PC-9 (cell line): ENCODE data around the gene ZNF41. TPM values are rescaled to one million over a fixed set of nuclear protein-coding genes. Genes with fewer than 3 reads are reported as not detected.

Experiments used
- BruUV-seq: library from RNA; stranded (reverse); fragments of 400-500 nt; replicated peaks from 2 replicates; lab custom pipeline; 2021; lab: Mats Ljungman, UMichigan
- CTCF ChIA-PET: fragments of 300-600 bp; sonication (Branson Sonifier 250); formaldehyde crosslinking; loops from one replicate; lab custom pipeline; 2022; ENCODE audit warnings: antibody characterized with exemption; lab: Charles Lee
- POLR2A ChIA-PET: fragments of 300-600 bp; sonication (Branson Sonifier 250); formaldehyde crosslinking; loops from one replicate; lab custom pipeline; 2022; ENCODE audit warnings: antibody characterized with exemption; ENCODE audit not compliant: unreplicated experiment; lab: Charles Lee
- DNase-seq, 2 experiments: peaks; one replicate each; pipeline versions ENCODE4 v3.0.0 to v3.0.0-alpha.2; 2015 to 2022; ENCODE audit warnings: mixed read lengths in 1 of 2
- H2AFZ ChIP-seq: fragments of 200-600 bp; sonication (generic); 2 replicates; pipeline ENCODE4 v1.8.1; 2017; ENCODE audit warnings: antibody characterized with exemption
- H3F3A ChIP-seq: fragments of 200-600 bp; sonication (generic); 2 replicates; pipeline ENCODE4 v1.8.1; 2017; ENCODE audit warnings: antibody characterized with exemption, mild to moderate bottlenecking, low read depth; ENCODE audit not compliant: insufficient read depth
- H3K27ac ChIP-seq: fragments of 200-600 bp; sonication (generic); 2 replicates; pipeline ENCODE4 v1.6.1; 2016; ENCODE audit warnings: mixed run types
- H3K27me3 ChIP-seq: fragments of 200-600 bp; sonication (generic); 2 replicates; pipeline ENCODE4 v1.6.1; 2016; ENCODE audit warnings: low read depth, mixed run types; ENCODE audit not compliant: insufficient read depth
- H3K36me3 ChIP-seq: fragments of 200-600 bp; sonication (generic); 2 replicates; pipeline ENCODE4 v1.6.1; 2016; ENCODE audit warnings: low read depth, mixed run types
- H3K4me1 ChIP-seq: fragments of 200-600 bp; sonication (generic); replicated peaks from 2 replicates; pipeline ENCODE4 v1.6.1; 2016; ENCODE audit warnings: mixed run types; ENCODE audit not compliant: insufficient read depth
- H3K4me2 ChIP-seq: fragments of 200-600 bp; sonication (generic); 2 replicates; pipeline ENCODE4 v1.6.1; 2017; ENCODE audit warnings: mixed run types
- H3K4me3 ChIP-seq: fragments of 200-600 bp; sonication (generic); 2 replicates; pipeline ENCODE4 v1.6.1; 2016; ENCODE audit warnings: mixed run types
- H3K79me2 ChIP-seq: fragments of 200-600 bp; sonication (generic); 2 replicates; pipeline ENCODE4 v1.6.1; 2017; ENCODE audit warnings: low read depth, mixed run types
- H3K9me2 ChIP-seq: fragments of 200-600 bp; sonication (generic); 2 replicates; pipeline ENCODE4 v1.8.1; 2017; ENCODE audit warnings: mild to moderate bottlenecking; ENCODE audit not compliant: insufficient read depth
- H3K9me3 ChIP-seq: fragments of 200-600 bp; sonication (generic); 2 replicates; pipeline ENCODE4 v1.8.1; 2016; ENCODE audit warnings: low read depth; ENCODE audit not compliant: insufficient read depth
- H4K20me1 ChIP-seq: fragments of 200-600 bp; sonication (generic); 2 replicates; pipeline ENCODE4 v1.8.1; 2017; ENCODE audit not compliant: insufficient read depth
- EZH2 ChIP-seq: fragments of 200-600 bp; sonication (generic); IDR thresholded peaks from 2 replicates; pipeline ENCODE4 v1.8.0; 2017; ENCODE audit warnings: antibody characterized with exemption, low read depth
- intact Hi-C: fragments of 100-400 bp; cut with micrococcal nuclease; formaldehyde crosslinking; loops from one replicate; pipeline ENCODE4 v1.10.0; 2022; ENCODE audit not compliant: unreplicated experiment
- total RNA-seq: library from RNA; stranded (reverse); gene quantifications from 2 replicates; pipeline ENCODE4 v1.2.3, GENCODE V29; 2021
- TF ChIP-seq, protein P1 (sequence below): fragments of 200-600 bp; sonication (generic); conservative IDR thresholded peaks from 2 replicates; pipeline ENCODE4 v1.6.1; 2017; ENCODE audit warnings: mixed run types, antibody characterized with exemption, mild to moderate bottlenecking, moderate library complexity

Gene ZNF41
- total RNA-seq, 1 experiment from 2014 or later, result 3.1 TPM

DNA sequence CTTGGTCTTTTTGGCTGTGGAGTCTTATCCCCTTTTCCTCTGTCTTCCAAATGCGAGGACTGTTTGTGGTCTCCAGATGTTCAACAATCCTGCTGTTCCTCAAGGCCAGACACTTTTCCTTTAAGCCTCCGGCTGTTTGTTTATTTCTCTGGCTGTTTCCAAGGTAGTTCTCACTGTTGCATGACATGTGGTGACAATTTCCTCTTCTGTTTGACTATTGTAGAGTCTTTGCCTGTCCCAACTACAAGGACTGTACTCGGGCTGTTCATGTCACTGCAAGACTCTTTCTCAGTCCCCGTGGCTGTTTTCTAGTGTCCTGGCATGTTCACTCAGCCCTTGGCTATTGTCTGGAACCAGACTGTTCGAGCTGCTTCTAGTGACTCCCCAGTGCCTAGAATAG, 62.1 kb downstream of the ZNF41 start:
- Histone ChIP-seq H3K4me3 (no peak overlapping the region), H3K36me3 (no peaks in the 10 kb centered on the region)

DNA sequence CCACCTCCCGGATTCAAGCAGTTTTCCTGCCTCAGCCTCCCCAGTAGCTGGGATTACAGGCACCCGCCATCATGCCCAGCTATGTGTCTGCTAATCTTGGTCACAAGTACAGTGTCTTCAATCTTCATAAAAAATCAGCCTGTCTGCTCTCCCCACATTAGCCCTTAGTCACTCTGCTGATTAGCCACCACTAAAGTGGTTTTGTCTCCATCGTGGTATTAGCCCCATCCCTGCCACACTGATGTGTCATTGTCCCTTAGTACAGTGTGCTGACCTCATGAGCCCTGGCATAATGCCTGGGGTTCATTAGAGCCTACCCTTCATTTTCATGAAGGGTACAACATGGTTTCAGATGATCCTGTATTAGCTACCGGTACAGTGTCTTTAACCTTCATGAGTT, 62.8 kb downstream of the ZNF41 start:
- intact Hi-C loops, result no loop called here
- Histone ChIP-seq H3K27me3 (no peaks in the 10 kb centered on the region), H3K4me1 (no peaks in the 10 kb centered on the region), H3K4me2 (no peak overlapping the region), H3K9me2 (no peaks in the 10 kb centered on the region), H3K9me3 (no peaks in the 10 kb centered on the region), H4K20me1 (no peaks in the 10 kb centered on the region), H3K27ac (no peak overlapping the region), H3K4me3 (no peak overlapping the region), H3K36me3 (no peaks in the 10 kb centered on the region), H3K79me2 (no peaks in the 10 kb centered on the region), H3F3A (no peaks in the 10 kb centered on the region), H2AFZ (no peak overlapping the region)
- ChIA-PET CTCF (no interaction called here), POLR2A (no interaction called here)
- DNase-seq, result no peak
- TF ChIP-seq EZH2, result no peak
- TF ChIP-seq, protein P1, sequence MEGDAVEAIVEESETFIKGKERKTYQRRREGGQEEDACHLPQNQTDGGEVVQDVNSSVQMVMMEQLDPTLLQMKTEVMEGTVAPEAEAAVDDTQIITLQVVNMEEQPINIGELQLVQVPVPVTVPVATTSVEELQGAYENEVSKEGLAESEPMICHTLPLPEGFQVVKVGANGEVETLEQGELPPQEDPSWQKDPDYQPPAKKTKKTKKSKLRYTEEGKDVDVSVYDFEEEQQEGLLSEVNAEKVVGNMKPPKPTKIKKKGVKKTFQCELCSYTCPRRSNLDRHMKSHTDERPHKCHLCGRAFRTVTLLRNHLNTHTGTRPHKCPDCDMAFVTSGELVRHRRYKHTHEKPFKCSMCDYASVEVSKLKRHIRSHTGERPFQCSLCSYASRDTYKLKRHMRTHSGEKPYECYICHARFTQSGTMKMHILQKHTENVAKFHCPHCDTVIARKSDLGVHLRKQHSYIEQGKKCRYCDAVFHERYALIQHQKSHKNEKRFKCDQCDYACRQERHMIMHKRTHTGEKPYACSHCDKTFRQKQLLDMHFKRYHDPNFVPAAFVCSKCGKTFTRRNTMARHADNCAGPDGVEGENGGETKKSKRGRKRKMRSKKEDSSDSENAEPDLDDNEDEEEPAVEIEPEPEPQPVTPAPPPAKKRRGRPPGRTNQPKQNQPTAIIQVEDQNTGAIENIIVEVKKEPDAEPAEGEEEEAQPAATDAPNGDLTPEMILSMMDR, result no peak
- no TSS peak for BruUV-seq

More for the DNA sequence above, 62.1 kb downstream of the ZNF41 start:
- Histone ChIP-seq H3K27me3 (no peaks in the 10 kb centered on the region), H3K9me3 (no peaks in the 10 kb centered on the region), H3K9me2 (no peaks in the 10 kb centered on the region), H4K20me1 (no peaks in the 10 kb centered on the region), H2AFZ (no peak overlapping the region), H3K4me1 (no peaks in the 10 kb centered on the region), H3K27ac (no peak overlapping the region), H3K79me2 (no peaks in the 10 kb centered on the region), H3F3A (no peaks in the 10 kb centered on the region), H3K4me2 (no peak overlapping the region)
- TF ChIP-seq, protein P1, result no peak
- no peak for TF ChIP-seq EZH2
- no peak for DNase-seq
- CTCF ChIA-PET, result no interaction called here
- POLR2A ChIA-PET, result no interaction called here
- intact Hi-C loops, result no loop called here
- no TSS peak for BruUV-seq

DNA sequence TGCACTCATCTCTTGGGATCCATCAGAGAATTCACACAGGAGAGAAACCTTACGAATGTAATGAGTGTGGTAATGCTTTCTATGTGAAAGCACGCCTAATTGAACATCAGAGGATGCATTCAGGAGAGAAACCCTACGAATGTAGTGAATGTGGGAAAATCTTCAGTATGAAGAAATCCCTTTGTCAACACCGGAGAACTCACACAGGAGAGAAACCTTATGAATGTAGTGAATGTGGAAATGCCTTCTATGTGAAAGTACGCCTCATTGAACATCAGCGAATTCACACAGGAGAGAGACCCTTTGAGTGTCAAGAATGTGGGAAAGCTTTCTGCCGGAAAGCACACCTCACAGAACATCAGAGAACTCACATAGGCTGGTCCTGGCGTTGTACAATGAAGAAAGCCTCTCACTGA, 69.8 kb downstream of the ZNF41 start:
- no TSS peak for BruUV-seq
- Histone ChIP-seq H3K36me3 (no peaks in the 10 kb centered on the region), H3K4me3 (no peak overlapping the region), H2AFZ (no peak overlapping the region), H4K20me1 (no peaks in the 10 kb centered on the region), H3F3A (no peaks in the 10 kb centered on the region), H3K27ac (no peak overlapping the region), H3K79me2 (no peaks in the 10 kb centered on the region), H3K27me3 (no peaks in the 10 kb centered on the region), H3K9me2 (no peaks in the 10 kb centered on the region), H3K4me2 (no peak overlapping the region), H3K4me1 (no peaks in the 10 kb centered on the region), H3K9me3 (no peaks in the 10 kb centered on the region)
- ChIA-PET POLR2A (no interaction called here), CTCF (no interaction called here)
- no peak for TF ChIP-seq EZH2
- TF ChIP-seq, protein P1, result no peak
- intact Hi-C loops, result no loop called here
- no peak for DNase-seq

Other genes starting within 250 kb of the ZNF41 start
- gene ZNF157, start 112.6 kb downstream of the ZNF41 start, total RNA-seq, result not detected in 2 replicates
- 27.3 and 31.1 TPM in 2 replicates for gene ARAF, start 78.0 kb upstream of the ZNF41 start, total RNA-seq
- 48.6 and 59.5 TPM in 2 replicates for gene TIMP1, start 99.2 kb upstream of the ZNF41 start, total RNA-seq
- not detected in 2 replicates for gene SYN1, start 136.6 kb upstream of the ZNF41 start, total RNA-seq
- 0.48 and 0.53 TPM in 2 replicates for gene CFP, start 146.7 kb upstream of the ZNF41 start, total RNA-seq
- 16.4 and 22.0 TPM in 2 replicates for gene ELK1, start 167.3 kb upstream of the ZNF41 start, total RNA-seq
- gene UXT, start 176.0 kb upstream of the ZNF41 start, total RNA-seq, result 46.0 and 53.8 TPM in 2 replicates